HFF-Myc (cell line): Measurements from ENCODE around the gene PRAF2.

Source experiments
- DNase-seq: peaks from one replicate; pipeline ENCODE4 v3.0.0-alpha.2; 2011; ENCODE audit warnings: low read depth; ENCODE audit errors: extremely low read depth
- H3K4me3 ChIP-seq: replicated peaks from 2 replicates; pipeline ENCODE4 v1.5.1; 2011; ENCODE audit warnings: low read depth, mild to moderate bottlenecking, control low read depth, low read length
- TF ChIP-seq, protein P1 (sequence below): IDR thresholded peaks from 2 replicates; pipeline ENCODE4 v1.5.1; 2012; ENCODE audit warnings: mild to moderate bottlenecking, low read depth, low read length, control low read depth; ENCODE audit errors: missing control alignments

Gene PRAF2

DNA sequence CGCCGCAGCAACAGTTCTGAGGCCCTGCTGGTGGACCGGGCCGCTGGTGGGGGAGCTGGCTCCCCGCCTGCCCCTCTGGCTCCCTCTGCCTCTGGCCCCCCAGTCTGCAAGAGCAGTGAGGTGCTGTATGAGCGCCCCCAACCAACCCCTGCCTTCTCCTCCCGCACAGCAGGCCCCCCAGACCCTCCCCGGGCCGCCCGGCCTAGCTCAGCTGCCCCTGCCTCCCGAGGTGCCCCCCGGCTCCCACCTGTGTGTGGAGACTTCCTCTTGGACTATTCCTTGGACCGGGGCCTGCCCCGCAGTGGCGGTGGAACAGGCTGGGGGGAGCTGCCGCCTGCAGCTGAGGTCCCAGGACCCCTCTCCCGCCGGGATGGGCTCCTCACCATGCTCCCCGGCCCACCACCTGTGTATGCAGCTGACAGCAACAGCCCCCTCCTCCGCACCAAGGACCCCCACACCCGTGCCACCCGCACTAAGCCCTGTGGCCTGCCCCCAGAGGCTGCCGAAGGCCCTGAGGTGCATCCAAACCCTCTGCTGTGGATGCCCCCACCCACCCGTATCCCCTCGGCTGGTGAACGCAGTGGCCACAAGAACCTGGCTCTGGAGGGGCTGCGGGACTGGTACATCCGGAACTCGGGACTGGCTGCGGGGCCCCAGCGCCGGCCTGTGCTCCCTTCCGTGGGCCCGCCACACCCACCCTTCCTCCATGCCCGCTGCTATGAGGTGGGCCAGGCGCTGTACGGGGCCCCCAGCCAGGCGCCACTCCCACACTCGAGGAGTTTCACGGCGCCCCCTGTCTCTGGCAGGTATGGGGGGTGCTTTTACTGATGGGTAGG is 6.3 kb downstream of the PRAF2 start:
- no peak for DNase-seq
- TF ChIP-seq, protein P1, sequence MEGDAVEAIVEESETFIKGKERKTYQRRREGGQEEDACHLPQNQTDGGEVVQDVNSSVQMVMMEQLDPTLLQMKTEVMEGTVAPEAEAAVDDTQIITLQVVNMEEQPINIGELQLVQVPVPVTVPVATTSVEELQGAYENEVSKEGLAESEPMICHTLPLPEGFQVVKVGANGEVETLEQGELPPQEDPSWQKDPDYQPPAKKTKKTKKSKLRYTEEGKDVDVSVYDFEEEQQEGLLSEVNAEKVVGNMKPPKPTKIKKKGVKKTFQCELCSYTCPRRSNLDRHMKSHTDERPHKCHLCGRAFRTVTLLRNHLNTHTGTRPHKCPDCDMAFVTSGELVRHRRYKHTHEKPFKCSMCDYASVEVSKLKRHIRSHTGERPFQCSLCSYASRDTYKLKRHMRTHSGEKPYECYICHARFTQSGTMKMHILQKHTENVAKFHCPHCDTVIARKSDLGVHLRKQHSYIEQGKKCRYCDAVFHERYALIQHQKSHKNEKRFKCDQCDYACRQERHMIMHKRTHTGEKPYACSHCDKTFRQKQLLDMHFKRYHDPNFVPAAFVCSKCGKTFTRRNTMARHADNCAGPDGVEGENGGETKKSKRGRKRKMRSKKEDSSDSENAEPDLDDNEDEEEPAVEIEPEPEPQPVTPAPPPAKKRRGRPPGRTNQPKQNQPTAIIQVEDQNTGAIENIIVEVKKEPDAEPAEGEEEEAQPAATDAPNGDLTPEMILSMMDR = no peak
- H3K4me3 ChIP-seq = no peak overlapping the region

DNA sequence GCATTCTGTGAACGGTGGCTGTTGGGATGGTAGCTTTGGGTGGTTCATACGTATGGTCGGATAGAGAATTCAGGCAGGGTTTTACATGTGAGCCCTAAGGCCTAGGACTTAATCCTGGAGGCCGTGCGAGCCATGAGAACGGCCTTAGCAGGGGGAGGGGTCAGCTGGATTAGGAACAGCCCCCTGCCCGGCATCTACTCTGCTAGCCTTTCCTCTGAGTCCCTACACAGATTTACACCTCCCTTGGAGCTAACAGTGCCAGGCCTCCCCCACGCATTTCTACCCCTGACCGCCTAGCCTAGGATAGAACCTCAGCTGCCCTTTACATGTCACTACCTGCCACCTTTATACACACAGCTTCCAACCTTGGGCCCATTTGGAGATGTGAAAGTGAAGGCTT is 7.1 kb downstream of the PRAF2 start:
- TF ChIP-seq, protein P1 = no peak

DNA sequence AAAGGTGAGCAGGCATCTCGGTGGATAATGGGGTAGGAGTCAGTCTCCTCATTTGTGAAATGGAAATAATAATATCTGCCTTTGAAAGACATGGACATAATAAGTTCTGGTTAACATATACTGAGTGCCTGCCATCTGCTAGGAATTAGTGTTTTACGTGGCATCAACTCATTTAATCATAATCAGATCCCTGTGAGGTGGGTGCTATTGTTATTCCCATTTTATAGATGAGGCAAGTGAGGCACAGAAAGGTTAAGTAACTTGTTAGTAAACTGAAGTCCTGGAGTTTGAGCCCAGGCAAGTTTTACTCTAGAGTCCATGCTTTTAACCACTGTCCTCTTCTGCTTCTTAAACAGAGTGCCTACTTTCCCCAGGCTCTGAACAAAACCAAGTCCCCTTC is 7.5 kb downstream of the PRAF2 start:
- no peak overlapping the region for H3K4me3 ChIP-seq
- DNase-seq = no peak
- TF ChIP-seq, protein P1 = no peak

More for the DNA sequence above, 7.1 kb downstream of the PRAF2 start:
- H3K4me3 ChIP-seq = no peak overlapping the region
- no peak for DNase-seq

DNA sequence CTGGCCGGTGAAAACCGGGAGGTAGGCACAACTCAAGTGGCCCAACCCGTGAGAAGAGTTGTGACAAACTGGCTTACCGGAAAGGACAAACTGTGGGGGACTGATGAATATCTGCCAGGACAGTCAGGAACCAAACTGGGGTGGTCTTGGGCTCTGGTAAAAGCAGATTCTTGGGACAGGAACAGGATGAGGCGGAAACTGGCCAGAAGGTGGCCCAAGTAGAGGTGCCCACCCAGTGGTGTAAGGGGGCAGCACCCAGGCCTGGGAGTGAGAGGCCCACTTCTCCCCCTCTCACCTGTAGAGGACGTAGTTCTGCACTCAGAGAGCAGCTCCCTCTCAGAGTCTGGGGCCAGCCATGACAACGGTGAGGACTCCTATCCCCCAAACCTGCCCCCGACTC is 9.1 kb downstream of the PRAF2 start:
- H3K4me3 ChIP-seq = no peak overlapping the region
- no peak for DNase-seq
- TF ChIP-seq, protein P1 = no peak

DNA sequence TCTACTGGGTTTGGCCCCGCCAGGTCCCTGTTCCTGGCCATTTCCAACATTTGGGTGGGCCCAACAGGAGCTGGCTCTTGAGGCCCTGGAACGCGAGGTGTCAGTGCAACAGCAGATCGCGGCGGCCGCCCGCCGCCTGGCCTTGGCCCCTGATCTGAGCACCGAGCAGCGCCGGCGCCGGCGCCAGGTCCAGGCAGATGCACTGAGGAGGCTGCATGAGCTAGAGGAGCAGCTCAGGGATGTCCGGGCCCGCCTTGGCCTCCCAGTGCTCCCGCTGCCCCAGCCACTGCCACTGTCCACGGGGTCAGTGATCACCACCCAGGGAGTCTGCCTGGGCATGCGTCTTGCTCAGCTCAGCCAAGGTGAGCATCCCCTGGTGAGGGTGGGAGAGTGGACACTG is 9.5 kb downstream of the PRAF2 start:
- no peak overlapping the region for H3K4me3 ChIP-seq
- TF ChIP-seq, protein P1 = no peak
- no peak for DNase-seq

DNA sequence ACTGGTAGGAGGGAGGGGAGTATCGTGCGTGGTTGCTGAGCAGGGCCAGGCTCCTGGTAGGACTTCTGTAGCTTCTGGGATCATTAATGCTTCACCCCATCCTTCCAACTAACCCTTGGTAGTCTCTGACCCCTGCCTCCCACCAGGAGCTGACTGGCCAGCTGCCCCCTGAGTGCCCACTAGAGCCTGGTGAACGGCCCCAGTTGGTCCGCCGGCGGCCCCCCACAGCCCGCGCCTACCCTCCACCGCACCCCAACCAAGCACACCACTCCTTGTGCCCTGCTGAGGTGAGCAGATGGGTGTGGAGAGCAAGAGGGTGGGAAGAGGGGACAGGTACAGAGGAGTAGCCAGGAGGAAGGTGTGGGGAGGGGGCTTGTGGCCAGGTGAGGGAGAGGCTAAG is 10.1 kb downstream of the PRAF2 start:
- TF ChIP-seq, protein P1 = no peak
- H3K4me3 ChIP-seq = no peak overlapping the region
- no peak for DNase-seq
